Neural crest cell (in vitro differentiated cells): ENCODE measurements around the gene PXT1. TPM values are rescaled to one million over a fixed set of nuclear protein-coding genes. Genes with fewer than 3 reads are reported as not detected.

Experiments used
- DNase-seq: peaks from one replicate; pipeline ENCODE4 v3.0.0; 2021; ENCODE audit warnings: low read depth, mixed read lengths, low spot score
- H3K27ac Mint-ChIP-seq: one replicate; pipeline ENCODE4 v1.8.0; 2021; ENCODE audit warnings: mild to moderate bottlenecking, mixed read lengths; ENCODE audit not compliant: unreplicated experiment
- H3K27me3 Mint-ChIP-seq: 2 replicates; pipeline ENCODE4 v1.8.0; 2021; ENCODE audit warnings: low read depth, mild to moderate bottlenecking, mixed read lengths
- H3K36me3 Mint-ChIP-seq: 2 replicates; pipeline ENCODE4 v1.8.0; 2021; ENCODE audit warnings: low read depth, mild to moderate bottlenecking, mixed read lengths
- H3K4me1 Mint-ChIP-seq: 2 replicates; pipeline ENCODE4 v1.8.0; 2021; ENCODE audit warnings: mixed read lengths
- H3K4me3 Mint-ChIP-seq: one replicate; pipeline ENCODE4 v1.8.0; 2021; ENCODE audit warnings: mild to moderate bottlenecking, mixed read lengths
- H3K9me3 Mint-ChIP-seq: 2 replicates; pipeline ENCODE4 v1.8.0; 2021; ENCODE audit warnings: mixed read lengths
- total RNA-seq: library from RNA; stranded (reverse); gene quantifications from 2 replicates; pipeline ENCODE4 v1.2.1, GENCODE V29; 2021
- TF ChIP-seq, protein P1 (sequence below): fragments of 200-600 bp; sonication (generic); conservative IDR thresholded peaks from 2 replicates; pipeline ENCODE4 v1.5.0; 2021; ENCODE audit warnings: antibody characterized with exemption, mild to moderate bottlenecking

The PXT1 gene
- total RNA-seq, 1 donor from 2014 or later: 0.14 TPM

DNA sequence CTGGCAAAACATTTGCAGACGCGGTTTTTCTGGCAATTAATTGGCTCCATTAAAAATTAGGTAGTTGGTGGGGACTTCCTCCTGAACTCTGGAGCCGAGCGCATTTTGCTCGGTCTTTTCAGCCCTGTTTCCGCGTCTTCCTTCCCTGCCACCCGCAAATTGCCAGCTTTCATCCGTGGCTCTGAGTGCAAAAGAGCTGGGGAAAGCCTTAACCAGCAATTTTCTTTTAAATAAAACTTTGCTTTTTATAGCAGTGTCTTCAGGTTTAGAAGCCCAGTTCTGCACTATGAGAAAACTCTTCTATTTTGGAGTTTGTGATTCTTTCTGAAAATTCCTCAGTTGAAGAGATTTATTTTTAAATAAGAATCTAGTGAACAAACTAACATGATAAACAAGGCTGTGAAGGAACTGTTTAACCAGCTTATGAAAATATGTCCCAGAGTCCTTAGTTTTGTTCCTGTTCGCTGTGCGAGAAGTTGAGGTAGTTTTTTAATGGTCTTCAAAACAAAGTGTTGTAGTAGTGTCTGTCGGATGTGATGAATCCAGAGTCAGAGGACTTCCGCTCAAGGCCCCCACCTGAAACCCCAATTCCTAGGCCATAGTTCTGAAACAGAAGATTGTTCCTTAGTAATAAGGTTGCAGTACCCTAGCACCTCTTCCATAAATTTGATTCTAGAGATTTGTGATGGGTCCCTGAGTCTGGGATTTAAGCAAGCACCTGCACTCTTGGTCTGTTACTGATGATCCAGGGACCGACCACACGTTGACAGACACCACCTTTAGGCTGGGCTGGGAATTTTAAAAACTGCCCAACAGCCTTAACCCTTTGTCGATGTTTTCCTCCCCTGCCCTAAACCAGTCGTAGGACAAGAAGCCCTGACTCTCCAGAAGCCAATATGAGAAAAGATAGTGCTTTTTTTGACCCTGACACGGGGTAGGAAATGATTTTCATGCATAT, 1.1 kb upstream of the PXT1 start:
- no peak for DNase-seq
- peak overlapping the region; percentile 92 for H3K4me3 Mint-ChIP-seq

DNA sequence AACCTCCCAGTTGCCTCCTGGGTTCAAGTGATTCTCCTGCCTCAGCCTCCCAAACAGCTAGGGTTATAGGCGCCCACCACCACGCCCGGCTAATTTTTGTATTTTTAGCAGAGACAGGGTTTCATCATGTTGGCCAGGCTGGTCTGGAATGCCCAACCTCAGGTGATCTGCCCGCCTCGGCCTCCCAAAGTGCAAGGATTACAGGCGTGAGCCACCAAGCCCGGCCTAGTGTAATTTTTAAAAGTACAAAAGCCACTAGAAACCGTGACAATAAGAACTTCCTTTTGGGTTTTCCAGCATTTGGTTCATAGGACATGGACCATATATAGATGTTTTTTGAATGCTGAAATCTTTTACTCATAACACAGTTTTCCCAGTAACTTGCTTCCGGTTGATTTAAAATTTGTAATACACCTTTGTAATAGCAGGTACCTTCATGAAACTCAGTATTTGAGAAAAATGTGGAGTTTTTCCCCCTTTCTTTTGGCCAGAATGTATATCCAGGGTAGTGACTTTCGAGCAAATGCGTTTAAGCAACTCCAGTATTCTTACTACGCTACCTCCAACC, 467 bp downstream of the PXT1 start:
- Mint-ChIP-seq H3K27me3 (no peaks in the 10 kb centered on the region), H3K4me3 (peak overlapping the region; percentile 92), H3K9me3 (no peaks in the 10 kb centered on the region), H3K4me1 (peaks cover 36% of the 10 kb centered on the region), H3K36me3 (no peaks in the 10 kb centered on the region), H3K27ac (peak overlapping the region; percentile 98)
- TF ChIP-seq, protein P1, sequence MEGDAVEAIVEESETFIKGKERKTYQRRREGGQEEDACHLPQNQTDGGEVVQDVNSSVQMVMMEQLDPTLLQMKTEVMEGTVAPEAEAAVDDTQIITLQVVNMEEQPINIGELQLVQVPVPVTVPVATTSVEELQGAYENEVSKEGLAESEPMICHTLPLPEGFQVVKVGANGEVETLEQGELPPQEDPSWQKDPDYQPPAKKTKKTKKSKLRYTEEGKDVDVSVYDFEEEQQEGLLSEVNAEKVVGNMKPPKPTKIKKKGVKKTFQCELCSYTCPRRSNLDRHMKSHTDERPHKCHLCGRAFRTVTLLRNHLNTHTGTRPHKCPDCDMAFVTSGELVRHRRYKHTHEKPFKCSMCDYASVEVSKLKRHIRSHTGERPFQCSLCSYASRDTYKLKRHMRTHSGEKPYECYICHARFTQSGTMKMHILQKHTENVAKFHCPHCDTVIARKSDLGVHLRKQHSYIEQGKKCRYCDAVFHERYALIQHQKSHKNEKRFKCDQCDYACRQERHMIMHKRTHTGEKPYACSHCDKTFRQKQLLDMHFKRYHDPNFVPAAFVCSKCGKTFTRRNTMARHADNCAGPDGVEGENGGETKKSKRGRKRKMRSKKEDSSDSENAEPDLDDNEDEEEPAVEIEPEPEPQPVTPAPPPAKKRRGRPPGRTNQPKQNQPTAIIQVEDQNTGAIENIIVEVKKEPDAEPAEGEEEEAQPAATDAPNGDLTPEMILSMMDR: no peak
- no peak for DNase-seq

More for the DNA sequence above, 1.1 kb upstream of the PXT1 start:
- Mint-ChIP-seq H3K9me3 (no peaks in the 10 kb centered on the region), H3K36me3 (peaks cover 3% of the 10 kb centered on the region), H3K27me3 (no peaks in the 10 kb centered on the region), H3K27ac (peak overlapping the region; percentile 98), H3K4me1 (peaks cover 36% of the 10 kb centered on the region)
- TF ChIP-seq, protein P1: peak; percentile 42

DNA sequence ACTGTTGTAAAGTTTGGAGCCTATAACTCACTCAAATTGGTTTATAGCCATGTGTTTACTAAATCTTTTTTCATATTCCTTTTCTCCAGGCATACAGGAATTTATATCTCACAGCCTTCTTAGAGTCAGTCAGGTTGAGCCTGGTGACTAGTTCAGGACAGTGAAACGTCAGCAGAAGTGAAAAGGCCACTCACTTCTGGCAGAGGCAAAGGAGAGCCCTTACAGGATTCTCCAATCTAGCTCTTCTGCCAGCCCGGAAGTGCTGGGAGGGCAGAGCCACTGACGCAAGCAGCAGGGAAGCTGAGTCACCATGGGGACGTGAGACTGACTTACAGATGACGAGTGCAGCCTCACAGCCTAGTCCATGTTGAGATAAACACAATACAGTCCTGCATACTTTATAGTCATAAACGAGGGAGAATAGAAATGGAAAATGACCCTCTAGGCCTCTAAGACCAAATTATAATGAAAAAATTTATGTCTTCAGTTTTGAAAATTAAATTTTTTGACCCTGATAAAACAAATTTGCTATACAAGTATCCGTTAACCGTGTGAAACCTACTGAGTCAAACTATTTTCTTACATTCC, 1.3 kb downstream of the PXT1 start:
- Mint-ChIP-seq H3K9me3 (no peaks in the 10 kb centered on the region), H3K27me3 (no peaks in the 10 kb centered on the region), H3K4me3 (peak overlapping the region; percentile 82), H3K27ac (peak overlapping the region; percentile 89), H3K4me1 (peaks cover 36% of the 10 kb centered on the region), H3K36me3 (no peaks in the 10 kb centered on the region)
- TF ChIP-seq, protein P1: no peak
- peak; percentile 53 for DNase-seq

DNA sequence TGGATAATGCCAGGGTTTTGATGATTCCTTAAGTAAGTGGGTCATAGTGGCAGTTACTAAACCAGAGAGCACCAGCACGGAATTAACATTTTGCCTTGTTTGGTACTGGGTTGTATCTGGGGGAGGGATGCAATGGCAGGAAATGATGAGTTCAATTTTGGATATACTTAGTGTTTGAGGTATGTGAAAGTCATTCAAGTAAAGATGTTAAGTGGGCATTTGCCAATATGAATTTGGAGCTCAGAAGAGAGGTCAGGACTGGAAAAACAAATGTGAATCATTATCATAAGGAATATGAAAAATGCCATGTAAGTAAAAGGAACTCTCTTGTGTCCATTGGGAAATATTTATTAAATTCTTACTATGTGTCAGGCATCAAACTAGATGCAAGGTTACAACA, 6.2 kb downstream of the PXT1 start:
- H3K4me1 Mint-ChIP-seq: peaks cover 16% of the 10 kb centered on the region
- H3K4me3 Mint-ChIP-seq: peak overlapping the region; percentile 2
- TF ChIP-seq, protein P1: no peak

DNA sequence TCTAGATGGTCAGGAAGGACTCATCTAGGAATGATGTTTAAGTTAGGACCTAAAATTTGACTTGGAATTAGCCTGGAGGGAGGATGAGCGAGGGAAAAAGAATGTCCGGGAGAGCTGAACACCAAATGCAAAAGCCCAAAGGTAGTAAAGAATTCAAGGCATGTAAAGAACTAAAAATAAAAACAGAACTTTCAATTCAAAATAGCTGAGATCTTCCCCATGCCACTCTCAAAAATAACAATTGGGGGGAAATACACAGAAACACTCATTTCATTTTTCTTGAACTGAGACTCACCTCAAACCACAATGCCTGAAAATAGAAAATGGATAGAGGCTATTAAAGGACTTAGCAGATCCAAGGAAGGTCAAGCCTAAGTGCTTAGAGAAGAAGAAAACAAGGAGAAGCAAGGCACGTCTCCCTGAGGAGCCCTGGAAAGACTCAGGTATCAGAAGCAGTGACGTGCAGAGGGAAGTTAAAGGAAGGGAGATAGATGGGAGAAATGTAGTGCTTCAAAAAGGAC, 10.4 kb downstream of the PXT1 start:
- TF ChIP-seq, protein P1: no peak
- no peak for DNase-seq
- peaks cover 20% of the 10 kb centered on the region for H3K4me1 Mint-ChIP-seq
- no peaks in the 10 kb centered on the region for H3K27me3 Mint-ChIP-seq
- H3K4me3 Mint-ChIP-seq: no peak overlapping the region
- H3K27ac Mint-ChIP-seq: no peak overlapping the region
- no peaks in the 10 kb centered on the region for H3K36me3 Mint-ChIP-seq
- no peaks in the 10 kb centered on the region for H3K9me3 Mint-ChIP-seq

More for the DNA sequence above, 6.2 kb downstream of the PXT1 start:
- DNase-seq: no peak
- H3K27me3 Mint-ChIP-seq: no peaks in the 10 kb centered on the region
- H3K36me3 Mint-ChIP-seq: no peaks in the 10 kb centered on the region
- H3K27ac Mint-ChIP-seq: no peak overlapping the region
- H3K9me3 Mint-ChIP-seq: no peaks in the 10 kb centered on the region
